Measurements from ENCODE around the gene SOHLH1.

GRCh38 chr9:135707252-135708138 is 8.2 kb upstream of the SOHLH1 start:
- no peak for TF ChIP-seq POLR2A (IDR thresholded peaks at IDR 0.05)
- no peak for TF ChIP-seq CTCF (IDR thresholded peaks at IDR 0.05)
